ENCODE data around the gene MLYCD. TPM values are rescaled to one million over a fixed set of nuclear protein-coding genes. Genes with fewer than 3 reads are reported as not detected.
"Not testable (repeated sequence)": the region's sequence is repeated elsewhere in the genome, so short reads cannot be mapped to it uniquely, and the experiment has no call there.

MLYCD gene
- total RNA-seq, 2 donors from 2014 or later: 19.2 to 29.3 TPM

- Histone ChIP-seq H3K27me3 (no peaks in the 10 kb centered on the region), H3K4me3 (no peak overlapping the region), H3K36me3 (replicated peaks in 1 of 2; ENCODE audit: insufficient read depth in 1 of 2, low read depth in 2 of 2) (no peaks in the 10 kb centered on the region), H3K4me1 (peaks cover 16% of the 10 kb centered on the region), H3K27ac (no peak overlapping the region), H3K9me3 (no peaks in the 10 kb centered on the region)
- intact Hi-C loops (cut with DNase I): no loop called here
- DNase-seq: no peak
- 82 to 87% methylated on average over 10 to 14 of the region's 14 CpGs for WGBS, 2 donors
- TF ChIP-seq CTCF (IDR thresholded peaks at IDR 0.05): no peak
- ATAC-seq: no peak
Observed at GRCh38 chr16:83947642-83948234, 48.8 kb downstream of the MLYCD start.

- no peak overlapping the region for H3K4me3 ChIP-seq
- no peaks in the 10 kb centered on the region for H3K36me3 ChIP-seq (replicated peaks in 1 of 2; ENCODE audit: insufficient read depth in 1 of 2, low read depth in 2 of 2)
- intact Hi-C loops (cut with DNase I): no loop called here
- ATAC-seq: no peak
- peaks cover 15% of the 10 kb centered on the region for H3K4me1 ChIP-seq
- TF ChIP-seq POLR2A (IDR thresholded peaks at IDR 0.05): no peak
- no peak for TF ChIP-seq CTCF (IDR thresholded peaks at IDR 0.05)
- no peaks in the 10 kb centered on the region for H3K9me3 ChIP-seq
- H3K27me3 ChIP-seq: no peaks in the 10 kb centered on the region
- 71 to 79% methylated on average over 12 to 13 of the region's 13 CpGs for WGBS, 2 donors
- H3K27ac ChIP-seq: no peak overlapping the region
- no peak for DNase-seq
Observed at GRCh38 chr16:83948914-83949723, 50.2 kb downstream of the MLYCD start.

- peaks cover 21% of the 10 kb centered on the region for H3K4me1 ChIP-seq
- 91 to 100% methylated on average over 3 to 5 of the region's 5 CpGs for WGBS, 2 donors
- TF ChIP-seq CTCF (IDR thresholded peaks at IDR 0.05) (no peak), POLR2A (IDR thresholded peaks at IDR 0.05) (no peak)
- intact Hi-C loops (cut with DNase I): no loop called here
- H3K36me3 ChIP-seq (replicated peaks in 1 of 2; ENCODE audit: insufficient read depth in 1 of 2, low read depth in 2 of 2): no peaks in the 10 kb centered on the region
- no peak overlapping the region for H3K27ac ChIP-seq
- H3K9me3 ChIP-seq: no peaks in the 10 kb centered on the region
- DNase-seq (no peak), ATAC-seq (no peak)
- H3K4me3 ChIP-seq: no peak overlapping the region
- no peaks in the 10 kb centered on the region for H3K27me3 ChIP-seq
Observed at GRCh38 chr16:83949724-83950001, 50.7 kb downstream of the MLYCD start.

GRCh38 chr16:83950862-83951399, 52.0 kb downstream of the MLYCD start:
- H3K27ac ChIP-seq; H3K27me3 ChIP-seq; H3K4me3 ChIP-seq; H3K9me3 ChIP-seq; ATAC-seq; DNase-seq; H3K36me3 ChIP-seq (replicated peaks in 1 of 2; ENCODE audit: insufficient read depth in 1 of 2, low read depth in 2 of 2); intact Hi-C loops (cut with DNase I): not testable (repeated sequence)
- 79 to 89% methylated on average over 4 to 10 of the region's 10 CpGs for WGBS, 2 donors
- H3K4me1 ChIP-seq: peaks cover 31% of the 10 kb centered on the region

- no peak overlapping the region for H3K4me3 ChIP-seq
- H3K27ac ChIP-seq: no peak overlapping the region
- H3K27me3 ChIP-seq: no peaks in the 10 kb centered on the region
- H3K36me3 ChIP-seq (replicated peaks in 1 of 2; ENCODE audit: insufficient read depth in 1 of 2, low read depth in 2 of 2): no peaks in the 10 kb centered on the region
- no peak for TF ChIP-seq CTCF (IDR thresholded peaks at IDR 0.05)
- TF ChIP-seq POLR2A (IDR thresholded peaks at IDR 0.05): no peak
- WGBS, 2 donors: 39 to 67% methylated on average over 8 of the region's 8 CpGs
- DNase-seq (no peak), ATAC-seq (no peak)
- no peaks in the 10 kb centered on the region for H3K9me3 ChIP-seq
- intact Hi-C loops (cut with DNase I): no loop called here
- peaks cover 31% of the 10 kb centered on the region for H3K4me1 ChIP-seq
Observed at GRCh38 chr16:83951544-83951943, 52.6 kb downstream of the MLYCD start.

All from body of pancreas (tissue), 4 donors.